Type B pancreatic cell (in vitro differentiated cells): ENCODE results near the gene UBAC2. TPM values are rescaled to one million over a fixed set of nuclear protein-coding genes. Genes with fewer than 3 reads are reported as not detected.

Experiments used
- DNase-seq: peaks from one replicate; pipeline ENCODE4 v3.0.0; 2021; ENCODE audit warnings: mixed read lengths; ENCODE audit not compliant: unreplicated experiment; ENCODE audit errors: extremely low spot score
- H3K27ac Mint-ChIP-seq: 2 replicates; pipeline ENCODE4 v1.8.0; 2021; ENCODE audit warnings: mild to moderate bottlenecking, mixed read lengths
- H3K27me3 Mint-ChIP-seq: 2 replicates; pipeline ENCODE4 v1.8.0; 2021; ENCODE audit warnings: mixed read lengths
- H3K36me3 Mint-ChIP-seq: 2 replicates; pipeline ENCODE4 v1.8.0; 2021; ENCODE audit warnings: mixed read lengths
- H3K4me1 Mint-ChIP-seq: one replicate; pipeline ENCODE4 v1.8.0; 2021; ENCODE audit warnings: mixed read lengths; ENCODE audit not compliant: unreplicated experiment
- H3K4me3 Mint-ChIP-seq: 2 replicates; pipeline ENCODE4 v1.8.0; 2021; ENCODE audit warnings: mild to moderate bottlenecking, mixed read lengths
- H3K9me3 Mint-ChIP-seq: 2 replicates; pipeline ENCODE4 v1.8.0; 2021; ENCODE audit warnings: mixed read lengths
- CTCF ChIP-seq: fragments of 200-600 bp; sonication (generic); conservative IDR thresholded peaks from 2 replicates; pipeline ENCODE4 v1.5.0; 2021; ENCODE audit warnings: antibody characterized with exemption, mild to moderate bottlenecking
- total RNA-seq: library from RNA; stranded (reverse); gene quantifications from 2 replicates; pipeline ENCODE4 v1.2.1, GENCODE V29; 2021; ENCODE audit warnings: low replicate concordance

The UBAC2 gene
- total RNA-seq, 1 donor from 2014 or later = 66.0 TPM

GRCh38 chr13:99396446-99396845, 195.8 kb downstream of the UBAC2 start:
- no peaks in the 10 kb centered on the region for H3K36me3 Mint-ChIP-seq
- H3K9me3 Mint-ChIP-seq = no peaks in the 10 kb centered on the region
- peaks cover 3% of the 10 kb centered on the region for H3K27me3 Mint-ChIP-seq
- no peak for DNase-seq
- no peak overlapping the region for H3K27ac Mint-ChIP-seq
- H3K4me1 Mint-ChIP-seq = no peaks in the 10 kb centered on the region
- no peak for TF ChIP-seq CTCF
- no peak overlapping the region for H3K4me3 Mint-ChIP-seq

- Mint-ChIP-seq H3K36me3 (no peaks in the 10 kb centered on the region), H3K27me3 (peaks cover 3% of the 10 kb centered on the region), H3K9me3 (no peaks in the 10 kb centered on the region), H3K4me3 (no peak overlapping the region), H3K4me1 (no peaks in the 10 kb centered on the region), H3K27ac (no peak overlapping the region)
- TF ChIP-seq CTCF = no peak
- no peak for DNase-seq
Measured at GRCh38 chr13:99398071-99398470, 197.4 kb downstream of the UBAC2 start.

- no peak for TF ChIP-seq CTCF
- Mint-ChIP-seq H3K4me3 (no peak overlapping the region), H3K36me3 (no peaks in the 10 kb centered on the region), H3K27ac (no peak overlapping the region), H3K27me3 (peaks cover 9% of the 10 kb centered on the region), H3K9me3 (no peaks in the 10 kb centered on the region), H3K4me1 (peaks cover 4% of the 10 kb centered on the region)
- no peak for DNase-seq
Measured at GRCh38 chr13:99398916-99399622, 198.4 kb downstream of the UBAC2 start.

GRCh38 chr13:99399623-99399974, 198.9 kb downstream of the UBAC2 start:
- Mint-ChIP-seq H3K27me3 (peaks cover 9% of the 10 kb centered on the region), H3K4me1 (peaks cover 7% of the 10 kb centered on the region), H3K36me3 (no peaks in the 10 kb centered on the region), H3K27ac (no peak overlapping the region), H3K9me3 (no peaks in the 10 kb centered on the region), H3K4me3 (no peak overlapping the region)
- no peak for DNase-seq
- TF ChIP-seq CTCF = no peak

- H3K9me3 Mint-ChIP-seq = no peaks in the 10 kb centered on the region
- peaks cover 7% of the 10 kb centered on the region for H3K4me1 Mint-ChIP-seq
- no peak overlapping the region for H3K4me3 Mint-ChIP-seq
- H3K27ac Mint-ChIP-seq = no peak overlapping the region
- DNase-seq = no peak
- no peaks in the 10 kb centered on the region for H3K36me3 Mint-ChIP-seq
- peaks cover 9% of the 10 kb centered on the region for H3K27me3 Mint-ChIP-seq
- TF ChIP-seq CTCF = no peak
Measured at GRCh38 chr13:99403458-99403971, 202.9 kb downstream of the UBAC2 start.
